ENCODE measurements around the gene CNTN2. TPM values are rescaled to one million over a fixed set of nuclear protein-coding genes. Genes with fewer than 3 reads are reported as not detected.

CNTN2 gene
- total and polyA plus RNA-seq, 9 donors: 0.02 to 0.37 (median 0.19) TPM; not detected in 3

DNA sequence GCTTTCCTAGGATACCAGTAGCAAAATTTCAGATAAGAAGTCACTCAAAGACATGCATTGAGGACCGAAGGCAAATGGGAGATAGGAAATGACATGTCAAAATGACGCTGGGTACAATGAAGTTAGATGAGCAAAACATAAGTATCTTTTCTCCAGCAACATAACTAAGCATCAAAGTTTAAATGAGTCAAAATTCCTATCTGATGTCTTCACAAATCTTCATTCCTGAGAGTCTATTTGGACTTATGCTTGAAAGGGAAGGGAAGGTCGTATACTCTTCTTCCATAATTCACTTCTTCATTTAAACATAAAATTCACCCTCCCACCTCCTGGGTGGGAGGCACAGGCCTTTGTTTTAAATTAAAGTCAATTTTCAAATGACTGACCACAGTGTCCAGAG, 45.3 kb downstream of the CNTN2 start:
- H3K4me1 ChIP-seq (ENCODE audit: insufficient read depth): no peaks in the 10 kb centered on the region
- no peak for DNase-seq
- TF ChIP-seq, protein P1, sequence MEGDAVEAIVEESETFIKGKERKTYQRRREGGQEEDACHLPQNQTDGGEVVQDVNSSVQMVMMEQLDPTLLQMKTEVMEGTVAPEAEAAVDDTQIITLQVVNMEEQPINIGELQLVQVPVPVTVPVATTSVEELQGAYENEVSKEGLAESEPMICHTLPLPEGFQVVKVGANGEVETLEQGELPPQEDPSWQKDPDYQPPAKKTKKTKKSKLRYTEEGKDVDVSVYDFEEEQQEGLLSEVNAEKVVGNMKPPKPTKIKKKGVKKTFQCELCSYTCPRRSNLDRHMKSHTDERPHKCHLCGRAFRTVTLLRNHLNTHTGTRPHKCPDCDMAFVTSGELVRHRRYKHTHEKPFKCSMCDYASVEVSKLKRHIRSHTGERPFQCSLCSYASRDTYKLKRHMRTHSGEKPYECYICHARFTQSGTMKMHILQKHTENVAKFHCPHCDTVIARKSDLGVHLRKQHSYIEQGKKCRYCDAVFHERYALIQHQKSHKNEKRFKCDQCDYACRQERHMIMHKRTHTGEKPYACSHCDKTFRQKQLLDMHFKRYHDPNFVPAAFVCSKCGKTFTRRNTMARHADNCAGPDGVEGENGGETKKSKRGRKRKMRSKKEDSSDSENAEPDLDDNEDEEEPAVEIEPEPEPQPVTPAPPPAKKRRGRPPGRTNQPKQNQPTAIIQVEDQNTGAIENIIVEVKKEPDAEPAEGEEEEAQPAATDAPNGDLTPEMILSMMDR (IDR thresholded peaks at IDR 0.05): no peak
- TF ChIP-seq EP300 (IDR thresholded peaks at IDR 0.05) (no peak), POLR2A (IDR thresholded peaks at IDR 0.05) (no peak)
- no peaks in the 10 kb centered on the region for H3K27me3 ChIP-seq
- no peaks in the 10 kb centered on the region for H3K9me3 ChIP-seq
- H3K36me3 ChIP-seq: no peaks in the 10 kb centered on the region
- intact Hi-C loops (cut with DNase I): no loop called here
- 82 to 88% (median 88%) methylated on average over 3 of the region's 3 CpGs for WGBS, 3 donors
- H3K27ac ChIP-seq: no peak overlapping the region
- H3K4me3 ChIP-seq: no peak overlapping the region

DNA sequence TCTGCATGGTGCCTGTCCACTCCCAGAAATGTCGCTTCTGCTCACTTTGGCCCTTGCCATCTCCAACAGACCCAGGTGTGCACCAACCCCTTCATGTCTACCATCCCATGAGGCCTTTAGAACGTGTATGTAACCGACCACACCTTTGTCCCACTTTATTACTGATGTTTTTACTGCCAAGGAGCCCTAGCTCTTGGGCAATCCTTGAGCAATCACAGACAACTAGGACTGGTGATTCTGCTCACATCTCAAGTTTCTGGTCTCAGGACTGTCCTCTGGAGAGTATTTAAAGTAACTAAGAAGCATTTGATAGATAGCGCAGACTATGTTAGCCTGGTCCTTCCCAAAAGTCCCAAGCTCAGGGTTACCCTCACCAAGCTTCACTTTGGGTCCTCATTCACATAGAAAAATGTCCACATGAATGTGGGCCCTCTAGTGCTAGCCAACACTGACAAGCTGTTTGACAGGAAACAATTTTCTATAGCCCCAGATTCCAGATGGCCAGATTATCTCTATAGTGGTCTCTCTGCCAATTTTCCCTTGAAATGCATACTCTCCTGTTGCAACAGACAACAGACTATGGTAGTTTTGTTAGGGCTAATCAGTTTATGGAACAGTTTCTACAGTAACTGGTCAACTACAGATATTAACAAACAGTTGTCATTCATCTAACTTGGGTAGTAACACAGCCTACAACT, 48.2 kb downstream of the CNTN2 start:
- no peak for DNase-seq
- H3K9me3 ChIP-seq: no peaks in the 10 kb centered on the region
- no peak overlapping the region for H3K27ac ChIP-seq
- no peak for TF ChIP-seq EP300 (IDR thresholded peaks at IDR 0.05)
- TF ChIP-seq, protein P1 (IDR thresholded peaks at IDR 0.05): no peak
- TF ChIP-seq POLR2A (IDR thresholded peaks at IDR 0.05): no peak
- WGBS, 3 donors: 90 to 94% (median 93%) methylated on average over 4 of the region's 4 CpGs
- H3K27me3 ChIP-seq: no peaks in the 10 kb centered on the region
- H3K36me3 ChIP-seq: no peaks in the 10 kb centered on the region
- H3K4me3 ChIP-seq: no peak overlapping the region
- H3K4me1 ChIP-seq (ENCODE audit: insufficient read depth): no peaks in the 10 kb centered on the region
- intact Hi-C loops (cut with DNase I): no loop called here

DNA sequence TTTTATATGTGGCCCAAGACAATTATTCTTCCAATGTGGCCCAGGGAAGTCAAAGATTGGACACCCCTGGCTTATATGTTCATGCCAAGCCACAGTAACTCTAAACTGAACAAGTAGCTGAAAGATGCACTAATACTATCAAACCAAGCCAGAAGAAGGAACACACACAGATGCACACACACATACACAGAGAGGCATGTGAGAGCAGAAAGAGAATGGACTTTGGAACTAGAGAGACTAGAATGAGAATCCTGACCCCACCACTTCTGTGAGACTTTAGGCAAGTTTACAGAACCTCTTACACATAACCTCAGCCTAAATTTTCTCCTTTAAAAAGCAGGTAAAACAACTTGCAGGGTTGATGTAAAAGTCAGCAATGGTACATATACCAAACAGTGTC, 52.4 kb downstream of the CNTN2 start:
- TF ChIP-seq, protein P1 (IDR thresholded peaks at IDR 0.05): no peak
- TF ChIP-seq EP300 (IDR thresholded peaks at IDR 0.05) (no peak), POLR2A (IDR thresholded peaks at IDR 0.05) (no peak)
- DNase-seq: no peak
- intact Hi-C loops (cut with DNase I): no loop called here
- Histone ChIP-seq H3K4me1 (ENCODE audit: insufficient read depth) (no peaks in the 10 kb centered on the region), H3K27me3 (no peaks in the 10 kb centered on the region), H3K4me3 (no peak overlapping the region), H3K36me3 (no peaks in the 10 kb centered on the region), H3K9me3 (no peaks in the 10 kb centered on the region), H3K27ac (no peak overlapping the region)

DNA sequence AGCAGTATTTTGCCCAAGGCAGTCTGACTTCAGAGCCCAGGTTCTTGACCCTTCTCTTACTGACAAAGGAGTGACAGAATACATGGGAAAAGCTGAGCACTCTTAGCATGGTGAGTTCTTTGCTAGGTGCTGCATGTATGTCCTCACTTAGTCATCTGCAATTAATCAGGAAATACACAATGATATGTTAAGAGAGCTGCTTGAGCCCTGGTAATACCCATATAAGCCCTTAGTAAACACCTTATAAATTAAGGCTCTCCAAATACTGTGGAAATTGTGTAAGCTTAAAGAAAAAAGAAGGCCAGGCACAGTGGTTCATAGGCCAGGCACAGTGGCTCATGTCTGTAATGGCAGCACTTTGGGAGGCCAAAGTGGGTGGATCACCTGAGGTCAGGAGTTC, 55.2 kb downstream of the CNTN2 start:
- Histone ChIP-seq H3K4me1 (ENCODE audit: insufficient read depth) (no peaks in the 10 kb centered on the region), H3K9me3 (no peaks in the 10 kb centered on the region), H3K36me3 (no peaks in the 10 kb centered on the region), H3K27me3 (no peaks in the 10 kb centered on the region), H3K4me3 (no peak overlapping the region), H3K27ac (no peak overlapping the region)
- no peak for DNase-seq
- intact Hi-C loops (cut with DNase I): no loop called here
- TF ChIP-seq POLR2A (IDR thresholded peaks at IDR 0.05) (no peak), EP300 (IDR thresholded peaks at IDR 0.05) (no peak)
- TF ChIP-seq, protein P1 (IDR thresholded peaks at IDR 0.05): no peak

Measured in ovary (tissue), 9 donors.